ENCODE measurements around the gene CELF4.

The CELF4 gene

GRCh38 chr18:37253394-37254235, 312.0 kb downstream of the CELF4 start:
- no peak for DNase-seq (ENCODE audit: low read depth)

- no peak for DNase-seq (ENCODE audit: low read depth)
Observed at GRCh38 chr18:37252854-37253393, 312.7 kb downstream of the CELF4 start.

GRCh38 chr18:37252342-37252741, 313.3 kb downstream of the CELF4 start:
- DNase-seq (ENCODE audit: low read depth): no peak

GRCh38 chr18:37251679-37252078, 313.9 kb downstream of the CELF4 start:
- DNase-seq (ENCODE audit: low read depth): no peak

DNA sequence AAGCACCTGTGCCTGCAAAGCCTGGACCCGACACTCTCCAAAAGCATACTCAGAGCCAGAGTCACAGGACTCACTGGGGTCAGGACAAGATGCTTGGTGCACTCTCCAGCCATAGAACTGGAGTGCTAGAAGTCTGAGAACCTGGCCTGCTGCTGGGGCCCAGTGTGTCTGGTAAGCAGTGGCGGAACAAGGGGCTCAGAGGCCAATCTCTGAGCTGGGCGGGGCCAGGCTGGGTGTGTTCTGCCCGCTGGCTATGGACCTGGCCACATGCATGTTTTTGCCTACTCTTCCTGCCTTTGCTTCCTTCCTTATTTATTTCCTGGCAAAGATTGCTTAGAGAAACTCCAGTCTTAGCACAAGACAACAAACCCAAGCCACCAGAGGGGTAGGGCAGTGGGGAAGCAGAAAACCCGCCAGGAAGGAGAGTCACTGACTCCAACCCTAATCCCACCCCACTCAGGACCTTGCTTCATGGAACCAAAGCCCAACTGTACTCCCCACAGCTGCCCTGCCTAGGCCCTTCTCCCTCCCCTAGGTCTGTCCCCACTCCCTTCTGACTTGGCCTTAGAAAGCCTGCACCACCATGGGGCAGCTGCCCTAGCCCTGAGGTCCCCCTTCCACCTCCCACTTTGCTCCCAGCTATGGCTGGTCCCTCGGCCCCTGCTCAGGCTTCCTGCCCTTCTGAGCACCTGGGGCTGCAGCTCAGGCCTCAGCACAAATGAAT, 315.5 kb downstream of the CELF4 start:
- no peak for DNase-seq (ENCODE audit: low read depth)

- DNase-seq (ENCODE audit: low read depth): no peak
Observed at GRCh38 chr18:37249171-37249886, 316.3 kb downstream of the CELF4 start.

- no peak for DNase-seq (ENCODE audit: low read depth)
Observed at GRCh38 chr18:37248281-37248680, 317.3 kb downstream of the CELF4 start.

- no peak for DNase-seq (ENCODE audit: low read depth)
Observed at GRCh38 chr18:37247497-37248161, 318.0 kb downstream of the CELF4 start.

DNA sequence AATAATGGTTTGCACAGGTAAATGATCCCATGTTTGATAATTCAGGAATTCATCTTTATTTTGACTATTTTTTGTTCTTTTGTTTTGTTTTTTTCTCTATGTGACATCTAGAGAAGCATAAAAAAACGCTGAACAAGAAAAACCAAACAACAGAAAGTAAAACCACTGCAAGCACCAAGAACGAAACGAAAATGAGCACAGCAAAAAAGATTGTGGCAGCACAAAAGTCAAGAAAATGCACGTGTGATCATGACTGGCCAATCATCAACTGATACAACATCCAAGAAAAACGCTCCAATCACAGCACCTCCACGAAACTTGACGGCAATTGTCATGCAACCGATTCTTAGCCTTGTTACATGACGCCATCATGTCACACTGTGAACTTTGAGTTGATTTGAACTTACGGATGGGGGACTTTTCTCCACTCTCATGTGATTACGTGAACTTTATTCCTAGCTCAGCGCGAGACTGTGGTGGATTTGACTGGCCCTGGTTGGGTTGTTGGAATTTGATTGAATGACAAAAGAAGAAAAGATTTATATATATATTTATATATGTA, 318.7 kb downstream of the CELF4 start:
- no peak for DNase-seq (ENCODE audit: low read depth)

DNA sequence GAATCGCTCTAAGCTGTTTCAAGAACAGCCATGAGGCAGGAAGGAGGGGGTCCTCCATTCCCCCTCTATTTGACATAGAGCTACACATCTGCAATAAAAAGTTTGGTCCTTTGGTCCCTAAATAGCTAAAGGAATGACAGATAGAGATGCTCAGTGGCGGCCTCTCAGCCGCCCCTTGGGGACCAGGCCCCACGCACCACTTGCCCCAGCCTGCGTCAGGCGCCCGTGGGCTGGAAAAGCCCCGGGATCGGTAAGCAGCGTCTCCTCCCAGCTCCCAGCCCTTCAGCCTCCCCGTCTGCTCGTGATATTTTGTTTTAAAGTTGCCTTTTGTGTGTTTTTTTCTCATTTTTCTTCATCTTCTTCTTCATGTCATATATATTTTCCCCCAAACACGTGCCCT, 321.0 kb downstream of the CELF4 start:
- no peak for DNase-seq (ENCODE audit: low read depth)

GRCh38 chr18:37243741-37244140, 321.9 kb downstream of the CELF4 start:
- no peak for DNase-seq (ENCODE audit: low read depth)

GRCh38 chr18:37242826-37243560, 322.6 kb downstream of the CELF4 start:
- DNase-seq (ENCODE audit: low read depth): no peak

- DNase-seq (ENCODE audit: low read depth): no peak
Observed at GRCh38 chr18:37242091-37242490, 323.5 kb downstream of the CELF4 start.

- no peak for DNase-seq (ENCODE audit: low read depth)
Observed at GRCh38 chr18:37238282-37239108, 327.1 kb downstream of the CELF4 start.

DNA sequence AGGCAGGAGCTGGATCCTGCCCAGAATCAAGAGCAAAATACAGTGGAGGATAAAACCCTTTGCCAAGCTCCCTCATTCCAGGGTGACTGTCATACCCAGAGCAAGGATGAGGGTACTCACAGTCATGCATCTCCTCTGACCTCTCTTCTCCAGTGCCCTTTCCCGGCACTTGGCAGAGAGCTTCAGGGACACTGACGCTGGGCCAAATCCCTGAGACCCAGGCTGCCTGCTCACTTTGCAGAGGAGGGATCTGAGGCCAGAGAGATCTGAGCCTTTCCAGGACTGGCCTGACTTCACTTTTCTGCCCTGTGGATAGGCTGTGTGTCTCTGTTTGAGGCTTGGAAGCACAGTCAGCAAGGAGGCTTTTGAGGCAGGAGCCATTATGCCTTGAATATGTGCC, 330.0 kb downstream of the CELF4 start:
- no peak for DNase-seq (ENCODE audit: low read depth)

GRCh38 chr18:37231251-37231650, 334.3 kb downstream of the CELF4 start:
- DNase-seq (ENCODE audit: low read depth): no peak

- no peak for DNase-seq (ENCODE audit: low read depth)
Observed at GRCh38 chr18:37230768-37231167, 334.8 kb downstream of the CELF4 start.

- no peak for DNase-seq (ENCODE audit: low read depth)
Observed at GRCh38 chr18:37225279-37225678, 340.3 kb downstream of the CELF4 start.

- no peak for DNase-seq (ENCODE audit: low read depth)
Observed at GRCh38 chr18:37222999-37223378, 342.6 kb downstream of the CELF4 start.
